Measurements from ENCODE around the gene STRN. TPM values are rescaled to one million over a fixed set of nuclear protein-coding genes. Genes with fewer than 3 reads are reported as not detected.

STRN gene
- total and polyA plus RNA-seq, 2 of the 13 experiments (the other 11 are each of a cell fraction or from before 2014, with no cell fraction given) = 10.4 to 19.3 TPM

DNA sequence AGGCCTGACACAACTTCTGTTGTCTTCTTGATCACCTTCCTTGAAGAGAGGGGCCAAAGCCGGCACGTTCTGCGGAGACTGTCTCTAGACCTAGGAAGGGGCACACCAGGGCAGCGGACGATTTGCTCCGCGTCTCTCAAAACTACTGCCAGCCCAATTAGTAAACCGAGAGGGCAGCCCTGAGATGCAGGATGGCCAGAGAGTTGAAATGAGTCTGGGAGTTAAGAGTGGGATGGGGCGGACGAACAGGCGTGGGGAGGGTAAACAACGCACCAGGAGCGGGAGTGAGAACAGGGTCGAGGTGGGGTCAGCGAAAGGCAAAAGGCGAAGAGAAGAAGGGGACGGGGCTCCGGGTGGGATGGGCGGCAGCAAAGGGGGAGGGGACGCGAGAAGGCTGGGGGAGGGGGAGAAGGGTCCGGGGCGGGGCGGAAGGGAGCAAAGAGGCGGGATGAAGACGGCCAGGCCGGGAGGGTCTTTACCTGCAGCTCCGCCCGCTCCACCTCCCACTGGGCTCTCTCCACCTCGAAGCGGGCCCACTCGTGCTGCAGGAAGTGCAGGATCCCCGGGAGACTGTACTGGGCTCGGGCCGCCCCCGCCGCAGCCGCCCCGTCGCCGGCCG is 476 bp downstream of the STRN start (continued):
- TF ChIP-seq, protein P1, sequence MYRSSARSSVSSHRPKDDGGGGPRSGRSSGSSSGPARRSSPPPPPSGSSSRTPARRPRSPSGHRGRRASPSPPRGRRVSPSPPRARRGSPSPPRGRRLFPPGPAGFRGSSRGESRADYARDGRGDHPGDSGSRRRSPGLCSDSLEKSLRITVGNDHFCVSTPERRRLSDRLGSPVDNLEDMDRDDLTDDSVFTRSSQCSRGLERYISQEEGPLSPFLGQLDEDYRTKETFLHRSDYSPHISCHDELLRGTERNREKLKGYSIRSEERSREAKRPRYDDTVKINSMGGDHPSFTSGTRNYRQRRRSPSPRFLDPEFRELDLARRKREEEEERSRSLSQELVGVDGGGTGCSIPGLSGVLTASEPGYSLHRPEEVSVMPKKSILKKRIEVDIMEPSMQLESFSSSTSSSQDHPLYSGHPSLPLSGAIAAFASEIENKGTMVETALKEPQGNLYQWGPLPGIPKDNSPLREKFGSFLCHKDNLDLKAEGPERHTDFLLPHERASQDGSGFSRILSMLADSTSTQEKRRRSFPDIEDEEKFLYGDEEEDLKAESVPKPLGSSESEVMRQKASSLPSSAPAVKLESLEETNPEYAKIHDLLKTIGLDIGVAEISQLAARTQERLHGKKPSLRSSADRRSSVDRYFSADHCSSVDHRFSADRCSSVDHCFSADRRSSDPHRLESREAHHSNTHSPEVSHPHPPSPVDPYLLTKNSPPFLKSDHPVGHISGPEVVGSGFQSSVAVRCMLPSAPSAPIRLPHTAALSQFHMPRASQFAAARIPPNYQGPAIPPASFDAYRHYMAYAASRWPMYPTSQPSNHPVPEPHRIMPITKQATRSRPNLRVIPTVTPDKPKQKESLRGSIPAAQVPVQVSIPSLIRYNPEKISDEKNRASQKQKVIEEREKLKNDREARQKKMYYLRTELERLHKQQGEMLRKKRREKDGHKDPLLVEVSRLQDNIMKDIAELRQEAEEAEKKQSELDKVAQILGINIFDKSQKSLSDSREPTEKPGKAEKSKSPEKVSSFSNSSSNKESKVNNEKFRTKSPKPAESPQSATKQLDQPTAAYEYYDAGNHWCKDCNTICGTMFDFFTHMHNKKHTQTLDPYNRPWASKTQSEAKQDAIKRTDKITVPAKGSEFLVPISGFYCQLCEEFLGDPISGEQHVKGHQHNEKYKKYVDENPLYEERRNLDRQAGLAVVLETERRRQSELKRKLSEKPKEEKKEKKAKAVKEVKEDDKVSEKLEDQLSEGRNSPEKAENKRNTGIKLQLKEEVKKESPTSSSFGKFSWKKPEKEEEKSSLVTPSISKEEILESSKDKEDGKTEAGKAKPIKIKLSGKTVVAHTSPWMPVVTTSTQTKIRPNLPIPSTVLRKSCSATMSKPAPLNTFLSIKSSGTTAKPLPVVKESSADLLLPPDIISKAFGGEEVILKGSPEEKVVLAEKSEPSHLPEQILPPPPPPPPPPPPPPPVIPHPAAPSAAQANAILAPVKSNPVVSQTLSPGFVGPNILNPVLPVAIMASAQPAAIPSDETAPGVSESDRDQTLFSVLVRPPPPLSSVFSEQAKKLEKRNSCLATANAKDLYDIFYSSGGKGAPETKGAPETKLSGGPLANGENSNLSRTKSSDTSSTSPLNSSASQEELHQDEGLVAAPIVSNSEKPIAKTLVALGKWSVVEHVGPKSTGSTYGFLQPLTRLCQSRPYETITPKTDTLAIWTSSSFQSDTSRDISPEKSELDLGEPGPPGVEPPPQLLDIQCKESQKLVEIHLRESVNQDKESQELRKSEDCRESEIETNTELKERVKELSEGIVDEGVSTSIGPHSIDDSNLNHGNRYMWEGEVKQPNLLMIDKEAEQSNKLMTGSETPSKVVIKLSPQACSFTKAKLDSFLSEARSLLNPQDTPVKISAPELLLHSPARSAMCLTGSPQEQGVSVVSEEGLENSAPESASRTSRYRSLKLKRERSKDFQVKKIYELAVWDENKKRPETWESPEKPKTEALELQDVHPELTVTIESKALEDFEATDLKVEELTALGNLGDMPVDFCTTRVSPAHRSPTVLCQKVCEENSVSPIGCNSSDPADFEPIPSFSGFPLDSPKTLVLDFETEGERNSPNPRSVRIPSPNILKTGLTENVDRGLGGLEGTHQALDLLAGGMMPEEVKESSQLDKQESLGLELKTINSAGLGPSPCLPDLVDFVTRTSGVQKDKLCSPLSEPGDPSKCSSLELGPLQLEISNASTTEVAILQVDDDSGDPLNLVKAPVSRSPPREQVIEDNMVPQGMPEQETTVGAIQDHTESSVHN (CRISPR knock-in tag; IDR thresholded peaks at IDR 0.05) = no peak
- TF ChIP-seq ARNTL (CRISPR knock-in tag; IDR thresholded peaks at IDR 0.05) (peak; percentile 9; the same call in 1 of the 2 replicates), DNMT3B (CRISPR knock-in tag; conservative IDR thresholded peaks at IDR 0.05) (0 out of 2 replicates have a peak, but pooled peaks have one; percentile 9), SIX1 (CRISPR knock-in tag; IDR thresholded peaks at IDR 0.05; ENCODE audit: borderline replicate concordance) (no peak), ZSCAN12 (CRISPR knock-in tag; IDR thresholded peaks at IDR 0.05) (no peak), NFIB (CRISPR knock-in tag; IDR thresholded peaks at IDR 0.05; ENCODE audit: borderline replicate concordance) (no peak), KLF9 (CRISPR knock-in tag; IDR thresholded peaks at IDR 0.05; ENCODE audit: low read depth) (no peak), LCORL (IDR thresholded peaks at IDR 0.05) (no peak), LCORL (CRISPR knock-in tag; IDR thresholded peaks at IDR 0.05) (peak; percentile 64; the same call in 1 of the 2 replicates), FOXP1 (IDR thresholded peaks at IDR 0.05) (no peak), FOXP1 (CRISPR knock-in tag; IDR thresholded peaks at IDR 0.05) (no peak), PCBP2 (optimal IDR thresholded peaks at IDR 0.05; ENCODE audit: low read depth, low read length, poor library complexity, severe bottlenecking) (no peak), ZNF660 (CRISPR knock-in tag; IDR thresholded peaks at IDR 0.05; ENCODE audit: borderline replicate concordance, low read depth) (no peak), NRL (CRISPR knock-in tag; IDR thresholded peaks at IDR 0.05; ENCODE audit: borderline replicate concordance) (0 out of 2 replicates have a peak, but pooled peaks have one; percentile 34), ZNF670 (CRISPR knock-in tag; IDR thresholded peaks at IDR 0.05; ENCODE audit: borderline replicate concordance) (peak; percentile 91), NFKBIZ (CRISPR knock-in tag; IDR thresholded peaks at IDR 0.05) (no peak), POGZ (CRISPR knock-in tag; IDR thresholded peaks at IDR 0.05) (no peak), ZFP82 (CRISPR knock-in tag; IDR thresholded peaks at IDR 0.05; ENCODE audit: borderline replicate concordance) (no peak), SCMH1 (CRISPR knock-in tag; IDR thresholded peaks at IDR 0.05; ENCODE audit: borderline replicate concordance) (no peak), GABPB1 (CRISPR knock-in tag; IDR thresholded peaks at IDR 0.05) (no peak), NCOA5 (CRISPR knock-in tag; IDR thresholded peaks at IDR 0.05) (no peak), ZNF546 (CRISPR knock-in tag; conservative IDR thresholded peaks at IDR 0.05) (no peak)
- TF ChIP-seq, protein P2, sequence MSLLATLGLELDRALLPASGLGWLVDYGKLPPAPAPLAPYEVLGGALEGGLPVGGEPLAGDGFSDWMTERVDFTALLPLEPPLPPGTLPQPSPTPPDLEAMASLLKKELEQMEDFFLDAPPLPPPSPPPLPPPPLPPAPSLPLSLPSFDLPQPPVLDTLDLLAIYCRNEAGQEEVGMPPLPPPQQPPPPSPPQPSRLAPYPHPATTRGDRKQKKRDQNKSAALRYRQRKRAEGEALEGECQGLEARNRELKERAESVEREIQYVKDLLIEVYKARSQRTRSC (CRISPR knock-in tag; IDR thresholded peaks at IDR 0.05; ENCODE audit: low read depth) = no peak
